Measurements from ENCODE around the gene MAN2B1.

GRCh38 chr19:12698138-12698537 is 31.6 kb upstream of the MAN2B1 start:
- TF ChIP-seq TAF1 (IDR thresholded peaks at IDR 0.05; ENCODE audit: low read depth, low read length) (no peak), MAX (IDR thresholded peaks at IDR 0.05) (no peak), JUN (IDR thresholded peaks at IDR 0.05; ENCODE audit: low read depth, low read length) (no peak), CTCF (IDR thresholded peaks at IDR 0.05; ENCODE audit: control extremely low read depth in 1 of 3, insufficient read depth in 1 of 3, low read depth in 1 of 3, low read length in 3 of 3) (no peak)
